Activated T-cell treated with anti-CD3 and anti-CD28 coated beads, Interleukin-2, amount 50 U/mL, for 4 hours (primary cell): Measurements from ENCODE around the gene SLBP. TPM values are rescaled to one million over a fixed set of nuclear protein-coding genes. Genes with fewer than 3 reads are reported as not detected.
A peak's percentile ranks its signal among the peaks of the same experiment; 100 is the strongest.

ENCODE experiments used
- ATAC-seq, 2 donors: fragments of 200-7000 bp; cut with Tn5 transposase; one replicate each; pipeline ENCODE4 v1.10.0; 2021
- DNase-seq: peaks from one replicate; pipeline ENCODE4 v3.0.0-alpha.2; 2020
- H3K27me3 Mint-ChIP-seq: one replicate; pipeline ENCODE4 v1.8.0; 2021; ENCODE audit warnings: low read depth, mixed read lengths
- H3K36me3 Mint-ChIP-seq: one replicate; pipeline ENCODE4 v1.8.0; 2022; ENCODE audit warnings: mixed read lengths; ENCODE audit not compliant: insufficient read depth
- H3K4me1 Mint-ChIP-seq: one replicate; pipeline ENCODE4 v1.8.0; 2021; ENCODE audit warnings: low read depth, mixed read lengths
- H3K4me3 Mint-ChIP-seq: one replicate; pipeline ENCODE4 v1.8.0; 2021; ENCODE audit warnings: mild to moderate bottlenecking, moderate library complexity, mixed read lengths
- H3K9me3 Mint-ChIP-seq: one replicate; pipeline ENCODE4 v1.8.0; 2021; ENCODE audit warnings: mixed read lengths
- total RNA-seq, 3 donors: library from RNA; stranded (reverse); gene quantifications; one replicate each; pipeline ENCODE4 v1.2.1, GENCODE V29; 2021

The SLBP gene
- 100 to 1,000 TPM; 131 to 171 (median 147) TPM for total RNA-seq

DNA sequence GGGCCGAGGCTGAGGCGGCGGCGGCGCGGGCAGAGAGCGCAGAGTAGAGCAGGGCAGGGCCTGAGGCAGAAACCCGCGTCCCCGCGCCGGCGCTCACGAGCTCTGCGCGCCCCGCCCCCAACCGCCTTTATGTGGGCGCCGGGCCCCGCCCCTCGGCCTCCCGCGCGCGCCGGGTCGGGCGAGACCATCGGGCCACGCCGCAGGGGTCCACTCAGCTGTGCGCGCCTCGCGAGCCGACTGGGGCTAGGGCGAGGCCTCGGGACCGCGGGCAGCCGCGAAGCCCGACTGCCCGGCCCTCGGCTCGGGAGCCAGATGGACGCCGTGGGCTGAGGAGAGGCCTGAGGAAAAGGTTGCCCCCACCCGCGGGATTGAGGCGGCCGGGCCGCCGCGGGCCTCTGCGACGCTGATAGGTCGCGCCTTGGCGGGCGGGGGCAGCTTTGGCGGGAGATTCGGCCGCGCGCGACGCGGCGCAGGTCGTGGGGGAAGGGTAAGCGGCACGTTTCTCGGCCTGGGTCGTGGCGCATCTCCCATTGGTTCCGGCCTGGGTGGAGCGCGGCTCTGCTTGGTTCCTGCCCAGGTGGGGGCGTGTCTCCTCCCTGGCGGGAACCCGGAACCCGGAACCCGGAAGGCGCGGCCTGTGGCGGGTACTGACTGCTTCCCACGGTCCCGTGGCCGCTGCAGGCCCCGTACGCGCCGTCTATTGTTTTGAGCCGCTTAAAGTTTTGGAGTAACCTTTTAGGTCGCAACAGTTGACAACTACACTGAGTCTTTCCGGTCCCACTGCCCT, at the start of gene SLBP:
Gene SLBP (minus strand): TSS at position 104 of the 787 bp plus-strand sequence. CDS start 131 bp downstream, outside the sequence.
- H3K27me3 Mint-ChIP-seq: no peaks in the 10 kb centered on the region
- H3K4me1 Mint-ChIP-seq: peaks cover 54% of the 10 kb centered on the region
- DNase-seq: peak; percentile 98
- no peaks in the 10 kb centered on the region for H3K9me3 Mint-ChIP-seq
- peaks cover 19% of the 10 kb centered on the region for H3K36me3 Mint-ChIP-seq
- H3K4me3 Mint-ChIP-seq: peak within 1 kb of the TSS; percentile 99
- peak; percentile 87 to 88 for ATAC-seq

DNA sequence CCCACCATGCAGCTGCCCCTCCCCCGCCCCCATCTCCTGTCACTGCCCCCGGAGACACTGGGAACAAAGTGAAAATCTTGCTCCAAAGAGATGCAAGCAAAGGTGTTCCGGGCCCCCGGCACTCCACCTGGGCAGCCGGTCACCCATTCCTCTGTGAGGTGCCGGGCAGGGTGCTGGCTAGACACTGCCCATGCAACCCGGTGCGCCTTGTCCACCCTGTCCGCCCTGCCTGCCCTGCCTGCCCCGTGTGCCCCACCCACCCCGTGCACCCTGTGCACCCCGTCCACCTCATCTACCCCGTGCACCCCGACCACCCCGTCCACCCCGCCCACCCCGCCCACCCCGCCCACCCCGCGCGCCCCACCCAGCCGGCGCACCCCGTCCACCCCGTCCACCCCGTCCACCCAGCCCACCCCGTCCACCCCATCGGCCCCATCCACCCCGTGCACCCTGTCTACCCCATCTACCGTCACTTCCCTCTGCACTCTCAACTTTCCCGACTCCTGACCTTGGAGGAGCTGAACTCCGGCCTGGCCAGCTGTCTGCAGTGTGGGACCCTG, 49.1 kb upstream of the SLBP start:
- DNase-seq (no peak), ATAC-seq (no peak)
- Mint-ChIP-seq H3K4me1 (peaks cover 2% of the 10 kb centered on the region), H3K27me3 (peaks cover 20% of the 10 kb centered on the region), H3K4me3 (no peak overlapping the region), H3K9me3 (no peaks in the 10 kb centered on the region), H3K36me3 (no peaks in the 10 kb centered on the region)

DNA sequence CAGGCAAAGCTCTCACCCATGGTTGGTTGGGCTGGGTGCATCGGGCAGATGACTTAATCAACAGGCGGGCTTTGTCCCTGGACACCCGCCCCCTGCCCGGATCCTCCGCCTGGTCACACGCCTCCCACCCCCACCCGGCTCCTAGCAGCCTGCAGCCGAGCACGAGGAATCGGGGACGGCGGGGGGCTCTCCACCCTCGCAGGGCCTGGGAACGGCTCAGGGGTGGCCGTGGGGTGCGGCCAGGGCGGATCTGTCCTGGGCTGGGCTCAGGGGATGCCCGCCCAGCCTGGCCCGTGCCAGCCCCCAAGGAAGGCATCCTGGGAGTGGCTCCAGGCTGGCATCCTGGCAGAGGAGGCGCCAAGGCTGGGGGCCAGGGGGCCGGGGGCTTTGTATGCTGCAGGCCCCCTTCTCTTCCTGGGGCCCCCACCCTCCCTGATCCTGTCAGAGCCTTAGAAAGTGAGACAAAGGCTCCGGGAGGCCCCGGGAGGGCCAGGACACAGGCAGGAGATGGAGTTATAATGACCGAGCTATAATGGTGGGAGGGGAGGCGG, 48.5 kb upstream of the SLBP start:
- Mint-ChIP-seq H3K36me3 (no peaks in the 10 kb centered on the region), H3K9me3 (no peaks in the 10 kb centered on the region), H3K27me3 (peaks cover 19% of the 10 kb centered on the region), H3K4me1 (peaks cover 2% of the 10 kb centered on the region), H3K4me3 (no peak overlapping the region)
- no peak for DNase-seq
- no peak for ATAC-seq

DNA sequence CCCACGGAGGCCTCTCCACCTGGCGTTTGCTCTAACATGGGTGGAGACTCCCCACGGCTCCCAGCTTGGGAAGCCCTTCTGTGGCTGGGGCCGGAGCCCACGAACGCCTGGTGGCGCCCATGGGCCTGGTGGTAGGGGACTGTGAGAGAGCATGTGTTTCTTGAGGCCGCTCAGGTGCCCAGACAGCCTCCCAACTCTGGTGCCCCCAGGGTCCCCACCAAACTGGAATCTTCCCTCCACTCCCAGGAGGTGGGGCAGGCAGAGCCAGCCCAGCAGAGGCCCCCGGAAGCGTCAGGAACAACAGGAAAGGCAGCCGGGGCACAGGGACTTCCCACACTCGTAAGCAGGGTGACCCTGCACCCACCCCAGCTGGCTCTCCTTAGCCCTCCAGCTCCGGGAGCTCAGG, 47.7 kb upstream of the SLBP start:
- Mint-ChIP-seq H3K9me3 (no peaks in the 10 kb centered on the region), H3K36me3 (no peaks in the 10 kb centered on the region), H3K27me3 (peaks cover 11% of the 10 kb centered on the region), H3K4me1 (peaks cover 2% of the 10 kb centered on the region), H3K4me3 (no peak overlapping the region)
- DNase-seq (no peak), ATAC-seq (no peak)

DNA sequence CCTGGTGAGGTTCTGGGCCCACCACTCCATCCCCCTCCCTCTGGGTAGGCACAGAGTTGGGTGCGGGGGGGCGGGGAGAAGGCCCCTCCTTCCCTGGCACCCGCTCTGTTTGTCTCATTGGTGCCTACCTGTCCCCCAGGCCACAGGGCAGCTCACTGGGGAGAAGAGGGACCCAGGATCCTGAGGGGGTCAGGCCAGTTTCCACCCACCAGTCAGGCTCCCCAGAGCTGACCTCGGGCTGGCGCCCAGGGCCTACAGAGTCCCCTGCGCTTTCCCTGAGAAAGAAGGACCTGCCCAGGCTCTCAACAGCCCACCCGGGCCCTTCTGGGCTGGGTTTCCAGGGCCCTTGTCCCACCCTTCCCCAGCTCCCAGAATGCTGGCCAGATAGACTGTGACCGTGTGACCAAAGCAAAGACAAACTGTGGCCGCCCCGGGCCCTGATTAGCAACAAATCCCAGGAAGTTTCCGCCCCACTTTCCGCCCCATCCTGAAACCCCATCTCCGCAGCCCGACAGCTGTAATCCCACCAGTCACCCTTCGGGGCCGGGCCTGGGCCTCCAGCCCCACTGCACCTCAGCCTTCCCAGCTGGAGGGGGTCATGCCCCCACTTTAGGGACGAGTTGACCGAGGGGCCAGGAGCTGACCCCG, 47.2 kb upstream of the SLBP start:
- Mint-ChIP-seq H3K4me1 (peaks cover 2% of the 10 kb centered on the region), H3K9me3 (no peaks in the 10 kb centered on the region), H3K4me3 (no peak overlapping the region), H3K27me3 (peaks cover 10% of the 10 kb centered on the region), H3K36me3 (no peaks in the 10 kb centered on the region)
- ATAC-seq: no peak
- no peak for DNase-seq

DNA sequence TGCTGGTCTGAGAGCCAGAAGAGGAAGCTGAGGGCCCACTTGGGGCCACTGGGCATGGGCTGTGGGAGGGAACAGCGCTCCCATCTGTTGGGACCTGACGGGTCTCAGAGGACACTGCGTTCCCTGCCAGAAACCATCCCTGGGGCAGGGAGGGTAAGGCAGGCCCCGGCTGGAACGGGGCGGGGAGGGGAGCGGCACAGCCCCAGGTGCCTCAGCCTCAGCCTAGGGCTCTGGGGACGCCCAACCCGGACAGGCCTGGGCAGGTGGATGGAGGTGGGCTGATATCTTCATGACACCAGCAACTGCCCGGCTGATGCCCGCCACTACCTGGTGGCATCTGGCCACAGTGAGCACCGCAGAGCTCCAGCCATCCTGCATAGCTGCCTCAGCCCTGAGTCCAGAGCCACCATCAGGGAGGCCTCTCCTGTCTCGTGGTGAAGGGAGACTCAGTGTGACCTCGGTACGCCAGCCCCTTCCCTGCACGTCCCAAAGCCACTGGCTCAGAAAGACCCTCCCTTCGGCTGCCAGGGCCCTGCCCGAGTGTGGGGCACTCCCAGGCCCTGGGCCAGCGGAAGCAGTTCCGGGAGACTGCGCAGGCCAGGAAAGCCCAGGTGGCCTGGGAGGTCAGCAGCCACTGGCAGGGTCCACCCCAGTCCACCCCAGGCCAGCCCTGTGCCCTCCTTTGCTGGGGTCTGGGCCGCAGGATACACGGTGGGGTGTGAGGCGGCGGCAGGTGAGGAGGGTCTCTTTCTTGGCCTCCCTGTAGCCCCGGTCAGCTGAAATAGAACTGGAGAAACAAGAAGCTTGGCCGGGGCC, 46.4 kb upstream of the SLBP start:
- Mint-ChIP-seq H3K27me3 (peaks cover 5% of the 10 kb centered on the region), H3K9me3 (no peaks in the 10 kb centered on the region), H3K36me3 (no peaks in the 10 kb centered on the region), H3K4me3 (no peak overlapping the region), H3K4me1 (peaks cover 2% of the 10 kb centered on the region)
- DNase-seq (no peak), ATAC-seq (no peak)

- DNase-seq (no peak), ATAC-seq (no peak)
- Mint-ChIP-seq H3K36me3 (no peaks in the 10 kb centered on the region), H3K27me3 (peaks cover 2% of the 10 kb centered on the region), H3K9me3 (no peaks in the 10 kb centered on the region), H3K4me3 (no peak overlapping the region), H3K4me1 (peaks cover 2% of the 10 kb centered on the region)
Observed at GRCh38 chr4:1757836-1758235, 45.7 kb upstream of the SLBP start.

GRCh38 chr4:1756893-1757779, 45.0 kb upstream of the SLBP start:
- ATAC-seq (no peak), DNase-seq (no peak)
- H3K9me3 Mint-ChIP-seq: no peaks in the 10 kb centered on the region
- H3K27me3 Mint-ChIP-seq: no peaks in the 10 kb centered on the region
- peaks cover 2% of the 10 kb centered on the region for H3K4me1 Mint-ChIP-seq
- H3K4me3 Mint-ChIP-seq: no peak overlapping the region
- H3K36me3 Mint-ChIP-seq: no peaks in the 10 kb centered on the region

- Mint-ChIP-seq H3K4me3 (no peak overlapping the region), H3K27me3 (no peaks in the 10 kb centered on the region), H3K9me3 (no peaks in the 10 kb centered on the region), H3K4me1 (peaks cover 2% of the 10 kb centered on the region), H3K36me3 (no peaks in the 10 kb centered on the region)
- DNase-seq (no peak), ATAC-seq (no peak)
Observed at GRCh38 chr4:1756079-1756478, 44.0 kb upstream of the SLBP start.

DNA sequence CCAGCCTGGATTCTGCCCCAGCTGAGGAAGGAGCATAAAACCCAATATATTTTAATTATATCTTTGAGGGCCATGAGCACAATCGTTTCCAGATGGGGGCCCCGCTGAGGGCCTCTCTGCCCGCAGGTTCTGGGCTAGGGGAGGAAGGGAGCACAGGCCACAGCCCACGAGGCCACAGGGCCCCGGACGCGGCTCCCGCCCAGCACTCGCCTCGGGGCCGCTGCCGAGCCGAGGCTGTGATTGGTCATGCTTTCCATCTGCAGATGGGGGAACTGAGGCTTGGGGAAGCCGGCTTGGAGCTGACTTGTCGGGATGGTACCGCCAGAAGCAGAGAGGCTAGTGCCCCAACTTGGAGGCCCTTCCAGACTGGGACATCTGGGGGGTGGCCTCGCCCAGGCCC, 43.2 kb upstream of the SLBP start:
- no peaks in the 10 kb centered on the region for H3K9me3 Mint-ChIP-seq
- DNase-seq: no peak
- H3K27me3 Mint-ChIP-seq: no peaks in the 10 kb centered on the region
- no peak for ATAC-seq
- no peaks in the 10 kb centered on the region for H3K36me3 Mint-ChIP-seq
- no peak overlapping the region for H3K4me3 Mint-ChIP-seq
- H3K4me1 Mint-ChIP-seq: peaks cover 2% of the 10 kb centered on the region

DNA sequence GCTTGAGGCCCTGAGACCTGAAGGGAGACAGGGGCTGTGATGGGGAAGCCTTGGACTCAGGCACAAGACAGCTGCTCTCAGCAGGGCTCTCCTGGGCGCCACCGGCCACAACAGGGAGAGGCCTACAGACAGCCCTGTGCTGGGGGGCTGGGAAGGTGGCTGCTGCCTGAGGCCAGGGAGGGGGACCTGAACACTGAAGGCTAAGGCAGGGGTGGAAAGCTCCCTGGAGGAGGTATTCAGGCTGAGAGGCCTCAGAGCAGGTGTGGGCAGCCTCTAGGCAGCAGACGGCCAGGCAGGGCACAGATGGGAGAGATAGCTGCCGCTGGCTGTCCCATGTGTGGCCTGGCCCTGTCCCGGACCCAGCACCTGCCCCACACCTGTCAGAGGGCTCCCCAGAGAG, 42.2 kb upstream of the SLBP start:
- Mint-ChIP-seq H3K4me1 (no peaks in the 10 kb centered on the region), H3K4me3 (no peak overlapping the region), H3K9me3 (no peaks in the 10 kb centered on the region), H3K36me3 (no peaks in the 10 kb centered on the region), H3K27me3 (no peaks in the 10 kb centered on the region)
- ATAC-seq: no peak
- DNase-seq: no peak

GRCh38 chr4:1753697-1754311, 41.7 kb upstream of the SLBP start:
- DNase-seq (no peak), ATAC-seq (no peak)
- Mint-ChIP-seq H3K36me3 (no peaks in the 10 kb centered on the region), H3K4me1 (no peaks in the 10 kb centered on the region), H3K27me3 (no peaks in the 10 kb centered on the region), H3K4me3 (no peak overlapping the region), H3K9me3 (no peaks in the 10 kb centered on the region)

- Mint-ChIP-seq H3K27me3 (no peaks in the 10 kb centered on the region), H3K4me3 (no peak overlapping the region)
Observed at GRCh38 chr4:1753294-1753696, 41.2 kb upstream of the SLBP start.

More at GRCh38 chr4:1753294-1753696, 41.2 kb upstream of the SLBP start:
- no peaks in the 10 kb centered on the region for H3K4me1 Mint-ChIP-seq
- no peaks in the 10 kb centered on the region for H3K36me3 Mint-ChIP-seq
- no peaks in the 10 kb centered on the region for H3K9me3 Mint-ChIP-seq
- ATAC-seq (no peak), DNase-seq (no peak)
